ENCODE results near the gene MXRA7.
"Not testable (repeated sequence)": the region's sequence is repeated elsewhere in the genome, so short reads cannot be mapped to it uniquely, and the experiment has no call there.

MXRA7 gene

DNA sequence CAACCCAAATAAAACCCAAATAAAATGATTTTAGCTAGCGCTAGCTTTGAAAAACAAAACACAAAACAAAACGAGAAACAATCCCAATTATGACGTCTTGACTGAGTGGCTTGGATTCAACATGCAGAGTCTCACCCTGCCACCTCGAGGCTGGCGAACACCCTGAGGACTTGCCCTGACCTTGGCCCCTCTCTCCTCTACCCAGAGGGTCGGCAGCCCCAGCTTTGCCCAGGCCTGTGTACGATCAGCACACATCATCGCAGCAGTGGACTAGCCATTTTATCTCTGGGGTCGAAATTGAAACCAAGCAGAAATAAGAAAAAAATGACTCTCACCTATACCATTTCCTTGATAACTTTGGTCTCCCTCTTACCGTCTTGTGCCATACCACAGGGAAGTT lies 10.7 kb upstream of the MXRA7 start:
- peaks cover 7% of the 10 kb centered on the region for H3K36me3 ChIP-seq (ENCODE audit: control insufficient read depth, insufficient read depth, low read length)
- H3K27me3 ChIP-seq (ENCODE audit: control insufficient read depth, insufficient read depth, low read length), result no peaks in the 10 kb centered on the region
- H3K4me3 ChIP-seq (ENCODE audit: low read length), result no peak overlapping the region
- H3K9ac ChIP-seq (ENCODE audit: low read length), result no peak overlapping the region
- peaks cover 11% of the 10 kb centered on the region for H3K4me1 ChIP-seq (ENCODE audit: control insufficient read depth, insufficient read depth, low read length)
- H3K9me3 ChIP-seq (ENCODE audit: control insufficient read depth, low read length), result no peaks in the 10 kb centered on the region

GRCh38 chr17:76720941-76721340 lies 10.2 kb upstream of the MXRA7 start:
- H3K4me1 ChIP-seq (ENCODE audit: control insufficient read depth, insufficient read depth, low read length), result peaks cover 11% of the 10 kb centered on the region
- H3K9ac ChIP-seq (ENCODE audit: low read length), result no peak overlapping the region
- H3K36me3 ChIP-seq (ENCODE audit: control insufficient read depth, insufficient read depth, low read length), result peaks cover 7% of the 10 kb centered on the region
- no peak overlapping the region for H3K4me3 ChIP-seq (ENCODE audit: low read length)
- H3K9me3 ChIP-seq (ENCODE audit: control insufficient read depth, low read length), result no peaks in the 10 kb centered on the region
- H3K27me3 ChIP-seq (ENCODE audit: control insufficient read depth, insufficient read depth, low read length), result no peaks in the 10 kb centered on the region

GRCh38 chr17:76720211-76720610 lies 9.4 kb upstream of the MXRA7 start:
- H3K36me3 ChIP-seq (ENCODE audit: control insufficient read depth, insufficient read depth, low read length), result peaks cover 7% of the 10 kb centered on the region
- no peak overlapping the region for H3K9ac ChIP-seq (ENCODE audit: low read length)
- H3K4me3 ChIP-seq (ENCODE audit: low read length), result no peak overlapping the region
- H3K9me3 ChIP-seq (ENCODE audit: control insufficient read depth, low read length), result no peaks in the 10 kb centered on the region
- H3K27me3 ChIP-seq (ENCODE audit: control insufficient read depth, insufficient read depth, low read length), result no peaks in the 10 kb centered on the region
- H3K4me1 ChIP-seq (ENCODE audit: control insufficient read depth, insufficient read depth, low read length), result peaks cover 8% of the 10 kb centered on the region

DNA sequence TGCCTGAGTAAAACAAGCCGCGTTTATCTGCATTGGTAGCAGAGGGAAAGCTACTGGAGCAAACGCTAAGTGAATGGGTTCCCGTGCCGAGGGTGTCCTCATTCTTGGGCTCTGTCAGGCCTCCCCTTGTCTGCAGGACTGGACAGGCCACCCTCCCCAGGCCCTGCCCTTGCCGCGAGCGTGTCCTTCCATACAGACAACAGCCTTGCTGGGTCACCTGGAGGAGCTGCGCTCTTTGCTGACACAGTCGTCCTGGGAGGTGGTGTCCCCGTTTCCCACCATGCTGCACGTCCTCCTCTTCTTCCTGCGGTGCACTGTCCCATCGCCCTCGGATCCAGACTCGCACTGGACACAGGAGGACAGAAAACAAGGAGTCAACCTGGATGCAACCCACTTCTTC lies 7.8 kb upstream of the MXRA7 start:
- Histone ChIP-seq H3K9ac (ENCODE audit: low read length) (no peak overlapping the region), H3K36me3 (ENCODE audit: control insufficient read depth, insufficient read depth, low read length) (peaks cover 7% of the 10 kb centered on the region), H3K4me1 (ENCODE audit: control insufficient read depth, insufficient read depth, low read length) (no peaks in the 10 kb centered on the region), H3K4me3 (ENCODE audit: low read length) (no peak overlapping the region), H3K27me3 (ENCODE audit: control insufficient read depth, insufficient read depth, low read length) (no peaks in the 10 kb centered on the region), H3K9me3 (ENCODE audit: control insufficient read depth, low read length) (no peaks in the 10 kb centered on the region)

GRCh38 chr17:76716839-76717215 lies 6.1 kb upstream of the MXRA7 start:
- Histone ChIP-seq H3K36me3 (ENCODE audit: control insufficient read depth, insufficient read depth, low read length) (peaks cover 7% of the 10 kb centered on the region), H3K4me1 (ENCODE audit: control insufficient read depth, insufficient read depth, low read length) (no peaks in the 10 kb centered on the region), H3K4me3 (ENCODE audit: low read length) (no peak overlapping the region), H3K27me3 (ENCODE audit: control insufficient read depth, insufficient read depth, low read length) (no peaks in the 10 kb centered on the region), H3K9me3 (ENCODE audit: control insufficient read depth, low read length) (no peaks in the 10 kb centered on the region), H3K9ac (ENCODE audit: low read length) (no peak overlapping the region)

DNA sequence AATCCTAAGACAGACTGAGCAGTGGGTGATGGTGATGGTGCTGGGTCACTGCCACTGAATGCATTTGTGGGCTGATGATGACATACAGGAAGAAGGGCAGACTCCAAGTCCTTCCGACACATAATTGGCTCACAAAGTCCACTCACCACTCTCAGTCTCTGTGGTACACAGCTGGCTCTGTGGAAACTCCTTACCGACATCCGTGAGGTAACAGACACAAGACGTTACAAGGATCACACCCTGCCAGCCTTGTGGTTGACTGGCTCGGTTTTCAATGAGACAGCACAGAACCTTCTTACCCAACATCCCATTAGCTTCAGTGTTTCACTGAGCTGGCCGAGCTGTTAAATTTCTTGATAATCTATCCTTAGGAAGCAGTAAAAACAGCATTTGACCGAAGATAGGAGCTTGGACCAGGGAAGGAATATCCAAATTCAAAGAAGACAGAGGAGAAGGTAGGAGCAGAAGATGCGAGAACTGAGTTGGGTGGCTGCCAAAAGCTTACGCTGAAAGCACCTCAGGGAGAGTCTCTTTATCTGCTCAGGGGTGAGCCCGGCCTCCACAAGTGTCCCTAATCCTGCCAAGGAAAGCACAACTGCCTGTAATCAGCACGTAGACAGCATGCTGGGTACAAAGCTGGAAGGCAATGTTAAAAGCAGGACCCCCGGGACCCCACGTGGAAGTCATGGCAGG lies 5.5 kb upstream of the MXRA7 start:
- Histone ChIP-seq H3K4me1 (ENCODE audit: control insufficient read depth, insufficient read depth, low read length) (peaks cover 4% of the 10 kb centered on the region), H3K9me3 (ENCODE audit: control insufficient read depth, low read length) (no peaks in the 10 kb centered on the region), H3K4me3 (ENCODE audit: low read length) (no peak overlapping the region), H3K9ac (ENCODE audit: low read length) (no peak overlapping the region), H3K36me3 (ENCODE audit: control insufficient read depth, insufficient read depth, low read length) (peaks cover 7% of the 10 kb centered on the region), H3K27me3 (ENCODE audit: control insufficient read depth, insufficient read depth, low read length) (no peaks in the 10 kb centered on the region)

- no peaks in the 10 kb centered on the region for H3K9me3 ChIP-seq (ENCODE audit: control insufficient read depth, low read length)
- H3K27me3 ChIP-seq (ENCODE audit: control insufficient read depth, insufficient read depth, low read length), result no peaks in the 10 kb centered on the region
- peaks cover 7% of the 10 kb centered on the region for H3K4me1 ChIP-seq (ENCODE audit: control insufficient read depth, insufficient read depth, low read length)
- H3K4me3 ChIP-seq (ENCODE audit: low read length), result no peak overlapping the region
- no peak overlapping the region for H3K9ac ChIP-seq (ENCODE audit: low read length)
- H3K36me3 ChIP-seq (ENCODE audit: control insufficient read depth, insufficient read depth, low read length), result peaks cover 7% of the 10 kb centered on the region
Measured at GRCh38 chr17:76715496-76715830, 4.7 kb upstream of the MXRA7 start.

DNA sequence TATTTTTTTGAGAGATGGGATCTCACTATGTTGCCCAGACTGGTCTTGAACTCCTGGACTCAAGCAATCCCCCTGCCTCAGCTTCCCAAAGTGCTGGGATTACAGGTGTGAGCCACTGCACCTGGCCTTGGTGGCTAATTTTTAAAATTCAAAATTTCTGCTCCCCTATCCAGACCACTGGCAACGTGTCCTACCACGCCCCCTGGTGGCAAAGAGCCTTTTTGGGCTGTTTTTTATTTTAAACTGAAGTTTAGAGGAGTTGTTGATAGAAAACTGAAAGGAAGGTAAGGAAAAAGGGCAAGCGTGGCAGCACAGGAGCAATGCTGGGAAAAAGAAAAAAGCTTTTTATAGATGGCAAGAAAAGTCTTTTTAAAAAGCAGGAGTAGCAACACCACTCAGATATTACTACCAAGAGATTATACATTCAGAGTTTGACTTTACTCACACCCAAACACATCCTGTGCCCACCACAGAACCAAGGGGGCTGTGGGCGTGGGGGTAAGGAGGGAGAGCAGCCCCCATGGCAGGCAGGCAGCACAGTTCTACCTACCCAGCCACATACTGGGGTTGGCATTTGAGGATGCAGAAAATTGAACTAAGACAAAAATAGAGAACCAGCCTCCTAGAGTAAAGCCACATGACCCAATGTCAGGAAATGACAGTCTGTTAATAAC lies 4.2 kb upstream of the MXRA7 start:
- peaks cover 3% of the 10 kb centered on the region for H3K27me3 ChIP-seq (ENCODE audit: control insufficient read depth, insufficient read depth, low read length)
- H3K9me3 ChIP-seq (ENCODE audit: control insufficient read depth, low read length), result no peaks in the 10 kb centered on the region
- H3K36me3 ChIP-seq (ENCODE audit: control insufficient read depth, insufficient read depth, low read length), result peaks cover 4% of the 10 kb centered on the region
- H3K4me3 ChIP-seq (ENCODE audit: low read length), result no peak overlapping the region
- H3K4me1 ChIP-seq (ENCODE audit: control insufficient read depth, insufficient read depth, low read length), result peaks cover 9% of the 10 kb centered on the region
- H3K9ac ChIP-seq (ENCODE audit: low read length), result no peak overlapping the region

- Histone ChIP-seq H3K27me3 (ENCODE audit: control insufficient read depth, insufficient read depth, low read length) (peaks cover 9% of the 10 kb centered on the region), H3K4me1 (ENCODE audit: control insufficient read depth, insufficient read depth, low read length) (peaks cover 11% of the 10 kb centered on the region), H3K36me3 (ENCODE audit: control insufficient read depth, insufficient read depth, low read length) (peaks cover 4% of the 10 kb centered on the region)
Measured at GRCh38 chr17:76714336-76714735, 3.6 kb upstream of the MXRA7 start.

GRCh38 chr17:76713765-76714164 lies 3.0 kb upstream of the MXRA7 start:
- Histone ChIP-seq H3K9ac (ENCODE audit: low read length) (no peak overlapping the region), H3K9me3 (ENCODE audit: control insufficient read depth, low read length) (no peaks in the 10 kb centered on the region), H3K4me3 (ENCODE audit: low read length) (no peak overlapping the region), H3K4me1 (ENCODE audit: control insufficient read depth, insufficient read depth, low read length) (peaks cover 16% of the 10 kb centered on the region), H3K36me3 (ENCODE audit: control insufficient read depth, insufficient read depth, low read length) (peaks cover 4% of the 10 kb centered on the region), H3K27me3 (ENCODE audit: control insufficient read depth, insufficient read depth, low read length) (peaks cover 9% of the 10 kb centered on the region)

More at GRCh38 chr17:76714336-76714735, 3.6 kb upstream of the MXRA7 start:
- Histone ChIP-seq H3K9me3 (ENCODE audit: control insufficient read depth, low read length) (no peaks in the 10 kb centered on the region), H3K4me3 (ENCODE audit: low read length) (no peak overlapping the region), H3K9ac (ENCODE audit: low read length) (no peak overlapping the region)

DNA sequence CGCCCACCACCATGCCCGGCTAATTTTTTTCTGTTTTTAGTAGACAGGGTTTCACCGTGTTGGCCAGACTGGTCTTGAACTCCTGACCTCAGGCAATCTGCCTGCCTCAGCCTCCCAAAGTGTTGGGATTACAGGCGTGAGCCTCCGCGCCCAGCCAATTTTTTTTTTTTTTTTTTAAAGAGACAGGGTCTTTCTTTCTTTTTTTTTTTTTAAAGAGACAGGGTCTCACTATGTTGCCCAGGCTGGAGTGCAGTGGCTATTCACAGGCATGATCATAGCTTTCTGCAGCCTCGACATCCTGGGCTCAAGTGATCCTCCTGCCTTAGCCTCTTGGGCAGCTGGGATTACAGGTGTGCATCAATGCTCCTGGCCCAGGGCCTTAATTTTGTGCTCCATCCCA lies 1.6 kb upstream of the MXRA7 start:
- H3K27me3 ChIP-seq (ENCODE audit: control insufficient read depth, insufficient read depth, low read length); H3K9ac ChIP-seq (ENCODE audit: low read length); H3K36me3 ChIP-seq (ENCODE audit: control insufficient read depth, insufficient read depth, low read length); H3K4me3 ChIP-seq (ENCODE audit: low read length); H3K9me3 ChIP-seq (ENCODE audit: control insufficient read depth, low read length): not testable (repeated sequence)
- peaks cover 19% of the 10 kb centered on the region for H3K4me1 ChIP-seq (ENCODE audit: control insufficient read depth, insufficient read depth, low read length)

DNA sequence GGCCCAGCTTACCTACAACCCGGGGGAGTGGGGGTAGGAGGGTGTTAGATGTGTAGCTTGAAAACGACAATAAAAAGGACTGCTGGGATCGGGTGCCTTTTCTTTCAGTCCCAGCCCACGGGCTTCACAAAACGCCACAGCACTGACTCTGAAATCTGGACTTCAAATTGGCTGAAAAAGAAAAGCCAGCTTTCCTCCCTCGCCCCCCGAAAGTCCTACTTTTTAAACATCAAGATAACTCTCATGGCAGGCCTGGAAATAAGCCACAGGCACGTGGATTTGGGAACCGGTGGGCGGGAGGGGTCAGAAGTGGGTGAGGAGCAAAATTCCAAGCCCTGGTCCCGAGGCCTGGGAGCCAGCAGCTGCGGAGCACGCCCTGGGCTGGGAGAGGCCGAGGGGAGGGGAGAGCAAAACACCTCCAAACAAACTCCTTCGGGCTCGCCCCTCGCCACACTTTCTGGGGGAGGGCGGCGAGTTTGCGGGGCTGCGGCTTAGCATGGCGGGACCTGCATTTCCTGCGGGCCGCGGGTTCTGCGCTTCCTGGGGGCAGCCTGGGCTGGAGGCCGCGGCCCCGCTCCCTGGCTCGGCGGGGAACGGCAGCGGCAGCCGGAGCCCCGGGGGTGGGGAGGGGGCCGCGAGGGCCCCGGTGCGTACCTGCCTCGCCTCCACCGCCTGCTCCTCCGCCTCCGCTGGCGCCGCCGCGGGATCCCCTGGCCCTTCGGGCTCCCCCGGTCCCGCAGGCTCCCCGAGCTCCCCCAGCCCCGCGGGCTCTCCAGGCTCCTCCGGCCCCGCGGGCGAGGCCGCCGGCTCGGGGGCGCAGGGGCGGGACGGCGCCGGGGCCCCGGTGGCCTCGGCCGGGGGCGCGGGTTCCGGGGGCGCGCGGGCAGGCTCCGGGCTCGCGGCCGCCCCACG lies 558 bp downstream of the MXRA7 start:
- Histone ChIP-seq H3K4me1 (ENCODE audit: control insufficient read depth, insufficient read depth, low read length) (peaks cover 19% of the 10 kb centered on the region), H3K9ac (ENCODE audit: low read length) (peak overlapping the region; percentile 76)
- not testable (repeated sequence) for H3K27me3 ChIP-seq (ENCODE audit: control insufficient read depth, insufficient read depth, low read length); H3K4me3 ChIP-seq (ENCODE audit: low read length); H3K36me3 ChIP-seq (ENCODE audit: control insufficient read depth, insufficient read depth, low read length); H3K9me3 ChIP-seq (ENCODE audit: control insufficient read depth, low read length)

Measured in mucosa of stomach (tissue), 1 donor.